B cell (primary cell): ENCODE data around the gene OSTF1. TPM values are rescaled to one million over a fixed set of nuclear protein-coding genes. Genes with fewer than 3 reads are reported as not detected.

ENCODE experiments used
- ATAC-seq: fragments of 200-7000 bp; cut with Tn5 transposase; one replicate; pipeline ENCODE4 v1.10.0; 2021; ENCODE audit warnings: low read depth, mild to moderate bottlenecking, moderate number of reproducible peaks, moderate library complexity
- CTCF ChIA-PET: fragments of 350-600 bp; sonication (Branson Sonifier 250); formaldehyde crosslinking; loops from one replicate; lab custom pipeline; 2021; ENCODE audit warnings: antibody characterized with exemption, inconsistent platforms; lab: Charles Lee
- POLR2A ChIA-PET: fragments of 350-600 bp; sonication (Branson Sonifier 250); formaldehyde crosslinking; loops from one replicate; lab custom pipeline; 2021; ENCODE audit warnings: antibody characterized with exemption; lab: Charles Lee
- DNase-seq: peaks from one replicate; pipeline ENCODE4 v3.0.0; 2013
- H2AFZ ChIP-seq: 2 replicates; pipeline ENCODE4 v1.6.1; 2012; ENCODE audit warnings: mild to moderate bottlenecking, low read depth, low read length; ENCODE audit not compliant: insufficient read depth, poor library complexity, severe bottlenecking
- H3K27ac ChIP-seq, 2 donors: 1 replicate in 1 of 2; 2 replicates in 1 of 2; pipeline ENCODE4 v1.5.1; 2012 to 2013; ENCODE audit warnings: low read length in 2 of 2, mild to moderate bottlenecking in 2 of 2, moderate library complexity in 1 of 2
- H3K27me3 ChIP-seq, 4 experiments: fragments of 200-600 bp in 1 of 4; sonication (generic) in 1 of 4; replicated peaks in 1 of 4; 1 replicate in 2 of 4; 2 replicates in 2 of 4; pipeline versions ENCODE4 v1.6.1 to v1.7.0; 2013 to 2016; ENCODE audit warnings: low read length in 3 of 4, mild to moderate bottlenecking in 2 of 4, mixed read lengths in 1 of 4, moderate library complexity in 1 of 4; ENCODE audit not compliant: insufficient read depth in 4 of 4, control insufficient read depth in 3 of 4; ENCODE audit errors: control extremely low read depth in 1 of 4
- H3K36me3 ChIP-seq, 2 experiments: replicated peaks in 1 of 2; 1 replicate in 1 of 2; 2 replicates in 1 of 2; pipeline versions ENCODE4 v1.6.1 to v1.7.1; 2013; ENCODE audit warnings: low read length in 1 of 2; ENCODE audit not compliant: insufficient read depth in 2 of 2, control insufficient read depth in 1 of 2; ENCODE audit errors: control extremely low read depth in 1 of 2, extremely low read depth in 1 of 2
- H3K4me1 ChIP-seq, 2 donors: fragments of 200-600 bp in 1 of 2; sonication (generic) in 1 of 2; 1 replicate in 1 of 2; 2 replicates in 1 of 2; pipeline versions ENCODE4 v1.5.1 to v1.6.1; 2013 to 2017; ENCODE audit warnings: low read length in 2 of 2; ENCODE audit not compliant: control insufficient read depth in 2 of 2, insufficient read depth in 2 of 2
- H3K4me2 ChIP-seq: replicated peaks from 2 replicates; pipeline ENCODE3; 2012; ENCODE audit warnings: mild to moderate bottlenecking, low read depth, low read length; ENCODE audit not compliant: poor library complexity, severe bottlenecking
- H3K4me3 ChIP-seq, 5 experiments: fragments of 200-600 bp in 1 of 5; sonication (generic) in 1 of 5; 1 replicate in 3 of 5; 2 replicates in 2 of 5; pipeline versions ENCODE4 v1.5.1 to v1.7.0; 2011 to 2016; ENCODE audit warnings: low read length in 4 of 5, mild to moderate bottlenecking in 4 of 5, low read depth in 2 of 5, control low read depth in 1 of 5, moderate library complexity in 1 of 5; ENCODE audit not compliant: insufficient read depth in 1 of 5; ENCODE audit errors: control extremely low read depth in 1 of 5, extremely low read depth in 1 of 5
- H3K79me2 ChIP-seq: fragments of 200-600 bp; sonication (generic); one replicate; pipeline ENCODE4 v1.6.0; 2016; ENCODE audit warnings: low read length; ENCODE audit not compliant: control insufficient read depth, insufficient read depth
- H3K9ac ChIP-seq: fragments of 200-600 bp; sonication (generic); 2 replicates; pipeline ENCODE4 v1.6.1; 2017; ENCODE audit warnings: mild to moderate bottlenecking, low read length, moderate library complexity
- H3K9me3 ChIP-seq, 3 donors: one replicate each; pipeline versions ENCODE4 v1.6.1 to v1.7.1; 2013; ENCODE audit warnings: low read length in 2 of 3; ENCODE audit not compliant: control insufficient read depth in 2 of 3, insufficient read depth in 1 of 3; ENCODE audit errors: control extremely low read depth in 1 of 3
- H4K20me1 ChIP-seq: 2 replicates; pipeline ENCODE4 v1.6.0; 2012; ENCODE audit warnings: mild to moderate bottlenecking, low read length; ENCODE audit not compliant: insufficient read depth, control insufficient read depth, poor library complexity, severe bottlenecking
- H3K27ac Mint-ChIP-seq: one replicate; pipeline ENCODE4 v1.8.0; 2021; ENCODE audit warnings: mixed read lengths
- H3K27me3 Mint-ChIP-seq: one replicate; pipeline ENCODE4 v1.8.0; 2021; ENCODE audit warnings: mixed read lengths
- H3K4me1 Mint-ChIP-seq: one replicate; pipeline ENCODE4 v1.8.0; 2021; ENCODE audit warnings: mixed read lengths
- H3K4me3 Mint-ChIP-seq: one replicate; pipeline ENCODE4 v1.8.0; 2021; ENCODE audit warnings: mixed read lengths
- H3K9me3 Mint-ChIP-seq: one replicate; pipeline ENCODE4 v1.8.0; 2022; ENCODE audit warnings: mixed read lengths; ENCODE audit not compliant: insufficient read depth
- EZH2 ChIP-seq: IDR thresholded peaks from 2 replicates; pipeline ENCODE4 v1.6.1; 2012; ENCODE audit warnings: borderline replicate concordance, low read depth, mild to moderate bottlenecking, moderate library complexity, low read length; ENCODE audit not compliant: insufficient read depth, poor library complexity, severe bottlenecking
- WGBS: methylation state at CpG from one replicate; pipeline ENCODE4 v1.1.5; 2013; ENCODE audit warnings: missing lambda C conversion rate; ENCODE audit not compliant: insufficient coverage; 5-methylcytosine and 5-hydroxymethylcytosine counted together
- intact Hi-C: fragments of 100-400 bp; cut with micrococcal nuclease; formaldehyde crosslinking; loops from one replicate; pipeline ENCODE4 v1.10.0; 2022
- polyA plus RNA-seq: library from polyadenylated mRNA; depleted of rRNA; stranded (reverse); fragments of >200 nt; gene quantifications from 2 replicates; pipeline ENCODE4 v1.2.3, GENCODE V29; 2012
- total RNA-seq, 2 donors: library from RNA; stranded (reverse); fragments of 120-200 nt in 1 of 2; gene quantifications; 1 replicate in 1 of 2; 2 replicates in 1 of 2; pipeline versions ENCODE4 v1.2.3 to v1.2.4, GENCODE V29; 2013 to 2022
- TF ChIP-seq, protein P1 (sequence below): fragments of 200-600 bp; IDR thresholded peaks from one replicate; pipeline ENCODE4 v1.8.0; 2022; ENCODE audit warnings: antibody characterized with exemption, mild to moderate bottlenecking

OSTF1 gene
- total and polyA plus RNA-seq, 2 donors (not counting 1 experiment from before 2014, with no cell fraction given) = 33.8 to 62.0 TPM

DNA sequence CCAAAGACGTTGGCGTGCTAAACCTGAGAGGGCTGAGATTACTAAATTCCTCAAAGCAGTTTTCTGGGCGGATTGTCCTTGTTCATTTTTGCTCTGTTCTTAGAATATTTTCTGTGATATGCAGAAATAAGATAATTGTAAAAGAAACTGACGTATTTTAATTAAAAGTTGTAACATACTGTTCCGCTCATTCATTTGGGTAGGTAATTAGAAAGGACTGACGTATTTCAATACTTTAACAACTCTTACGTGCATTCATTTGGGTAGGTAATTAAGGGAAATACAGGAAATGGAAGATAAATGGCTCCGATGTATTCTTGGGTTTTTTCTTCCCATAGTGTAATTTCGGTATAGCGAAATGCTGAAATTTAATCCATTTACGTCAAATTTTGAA is 1.1 kb downstream of the OSTF1 start:
- Histone ChIP-seq H3K4me1 (peaks cover 65% of the 10 kb centered on the region in 2 donors), H3K27me3 (no peaks in the 10 kb centered on the region), H2AFZ (peak overlapping the region; percentile 98), H3K79me2 (peaks cover 71% of the 10 kb centered on the region), H3K27ac (peak overlapping the region in 1 of 2 donors; percentile 85), H3K9ac (peak overlapping the region; percentile 90), H3K9me3 (no peaks in the 10 kb centered on the region), H3K36me3 (no peaks in the 10 kb centered on the region), H4K20me1 (peaks cover 52% of the 10 kb centered on the region), H3K4me3 (peak overlapping the region; percentile 88 to 99 (median 94)), H3K4me2 (peak overlapping the region; percentile 94)
- Mint-ChIP-seq H3K9me3 (no peaks in the 10 kb centered on the region), H3K27me3 (no peaks in the 10 kb centered on the region), H3K4me3 (peak overlapping the region; percentile 93), H3K4me1 (peaks cover 57% of the 10 kb centered on the region), H3K27ac (peak overlapping the region; percentile 91)
- TF ChIP-seq, protein P1, sequence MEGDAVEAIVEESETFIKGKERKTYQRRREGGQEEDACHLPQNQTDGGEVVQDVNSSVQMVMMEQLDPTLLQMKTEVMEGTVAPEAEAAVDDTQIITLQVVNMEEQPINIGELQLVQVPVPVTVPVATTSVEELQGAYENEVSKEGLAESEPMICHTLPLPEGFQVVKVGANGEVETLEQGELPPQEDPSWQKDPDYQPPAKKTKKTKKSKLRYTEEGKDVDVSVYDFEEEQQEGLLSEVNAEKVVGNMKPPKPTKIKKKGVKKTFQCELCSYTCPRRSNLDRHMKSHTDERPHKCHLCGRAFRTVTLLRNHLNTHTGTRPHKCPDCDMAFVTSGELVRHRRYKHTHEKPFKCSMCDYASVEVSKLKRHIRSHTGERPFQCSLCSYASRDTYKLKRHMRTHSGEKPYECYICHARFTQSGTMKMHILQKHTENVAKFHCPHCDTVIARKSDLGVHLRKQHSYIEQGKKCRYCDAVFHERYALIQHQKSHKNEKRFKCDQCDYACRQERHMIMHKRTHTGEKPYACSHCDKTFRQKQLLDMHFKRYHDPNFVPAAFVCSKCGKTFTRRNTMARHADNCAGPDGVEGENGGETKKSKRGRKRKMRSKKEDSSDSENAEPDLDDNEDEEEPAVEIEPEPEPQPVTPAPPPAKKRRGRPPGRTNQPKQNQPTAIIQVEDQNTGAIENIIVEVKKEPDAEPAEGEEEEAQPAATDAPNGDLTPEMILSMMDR = no peak
- TF ChIP-seq EZH2 = no peak
- ChIA-PET POLR2A (interaction anchor here (3.3 kb wide), 1 partner anchor 62 kb away, joined by 27 read pairs; the partner anchor contains the start of gene CARNMT1), CTCF (interaction anchor here (0.7 to 6.4 kb wide), 4 partner anchors 36 to 315 kb away, joined by 3 to 45 read pairs (median 21); partner anchors contain the start of gene C9orf40)
- WGBS = 17% methylated on average over 1 of the region's 11 CpGs
- DNase-seq (no peak), ATAC-seq (no peak)
- intact Hi-C loops = loop anchor here (5.0 kb wide), 1 partner anchor 37 kb away; no protein-coding TSS in a partner anchor

DNA sequence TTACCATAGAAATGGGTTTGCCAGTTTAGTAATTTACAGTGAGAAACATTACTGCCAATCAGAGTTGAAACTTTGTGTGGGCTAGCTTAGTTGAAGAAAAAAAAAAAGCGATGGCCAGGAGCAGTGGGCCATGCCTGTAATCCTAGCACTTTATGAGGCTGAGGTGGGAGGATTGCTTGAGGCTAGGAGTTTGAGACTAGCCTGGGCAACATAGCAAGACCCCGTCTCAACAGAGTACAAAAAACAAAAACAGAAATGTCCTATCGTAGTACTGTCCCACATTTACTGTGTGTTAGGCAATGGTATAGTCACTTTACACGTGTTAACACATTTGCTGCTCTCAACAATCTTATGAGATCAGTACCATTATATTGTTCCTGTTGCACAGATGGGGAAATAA is 2.3 kb downstream of the OSTF1 start:
- TF ChIP-seq, protein P1 = no peak
- no peak for TF ChIP-seq EZH2
- Histone ChIP-seq H2AFZ (no peak overlapping the region), H3K4me3 (peak overlapping the region in 1 of 5 experiments; percentile 95), H3K4me1 (peaks cover 64 to 69% of the 10 kb centered on the region in 2 donors), H3K27ac (peak overlapping the region in 1 of 2 donors; percentile 2), H3K36me3 (no peaks in the 10 kb centered on the region), H3K79me2 (peaks cover 83% of the 10 kb centered on the region), H3K9me3 (no peaks in the 10 kb centered on the region), H3K9ac (peak overlapping the region; percentile 90), H3K27me3 (no peaks in the 10 kb centered on the region), H3K4me2 (peak overlapping the region; percentile 94), H4K20me1 (peaks cover 64% of the 10 kb centered on the region)
- H3K9me3 Mint-ChIP-seq = no peaks in the 10 kb centered on the region
- H3K27ac Mint-ChIP-seq = peak overlapping the region; percentile 64
- peaks cover 62% of the 10 kb centered on the region for H3K4me1 Mint-ChIP-seq
- H3K4me3 Mint-ChIP-seq = peak overlapping the region; percentile 46
- ATAC-seq = no peak
- no peaks in the 10 kb centered on the region for H3K27me3 Mint-ChIP-seq
- POLR2A ChIA-PET = interaction anchor here (0.7 kb wide), 1 partner anchor 19 kb away, joined by 3 read pairs; no protein-coding TSS in a partner anchor
- DNase-seq = no peak
- CTCF ChIA-PET = interaction anchor here (6.4 kb wide), 1 partner anchor 316 kb away, joined by 45 read pairs; no protein-coding TSS in a partner anchor
- WGBS = 86% methylated on average over 1 of the region's 4 CpGs
- intact Hi-C loops = no loop called here
